HCT116 (cell line): ENCODE results near the gene FBXW4. TPM values are rescaled to one million over a fixed set of nuclear protein-coding genes. Genes with fewer than 3 reads are reported as not detected.

Experiments used
- ATAC-seq: fragments of 200-7000 bp; cut with Tn5 transposase; 2 replicates; pipeline ENCODE4 v1.9.1; 2020; ENCODE audit warnings: mild to moderate bottlenecking, moderate library complexity
- BruUV-seq: library from RNA; stranded (reverse); fragments of 400-500 nt; replicated peaks from 2 replicates; lab custom pipeline; 2021; lab: Mats Ljungman, UMichigan
- CTCF ChIA-PET: fragments of 300-600 bp; sonication (Branson Sonifier 250); formaldehyde crosslinking; loops from one replicate; lab custom pipeline; 2021; ENCODE audit warnings: antibody characterized with exemption; lab: Charles Lee
- POLR2A ChIA-PET: fragments of 300-600, 350-600 bp; sonication (Branson Sonifier 250); formaldehyde crosslinking; loops from one replicate; lab custom pipeline; 2021; ENCODE audit warnings: antibody characterized with exemption; lab: Charles Lee
- RAD21 ChIA-PET, 2 experiments: fragments of 300-600 bp; sonication (Branson Sonifier 250); formaldehyde crosslinking; loops; one replicate each; lab custom pipeline; 2023; ENCODE audit warnings: low total read pairs in 2 of 2; ENCODE audit not compliant: uncharacterized antibody in 2 of 2, unreplicated experiment in 2 of 2, low non-redundant PET in 1 of 2; lab: Charles Lee
- DNase-seq: peaks from one replicate; pipeline ENCODE4 v3.0.0-alpha.2; 2010; ENCODE audit warnings: low read depth, low spot score
- H2AFZ ChIP-seq: fragments of 200-600 bp; shearing (Covaris generic), sonication (generic); 2 replicates; pipeline ENCODE4 v1.6.1; 2017; ENCODE audit warnings: low read depth, mixed run types, mixed read lengths, antibody characterized with exemption, low read length; ENCODE audit not compliant: poor library complexity, severe bottlenecking
- H3K27ac ChIP-seq: 2 replicates; pipeline ENCODE4 v1.5.1; 2012; ENCODE audit warnings: low read depth, low read length
- H3K27me3 ChIP-seq: fragments of 200-600 bp; sonication (generic); 2 replicates; pipeline ENCODE4 v1.6.1; 2016; ENCODE audit warnings: mixed run types, low read length, mixed read lengths; ENCODE audit not compliant: insufficient read depth
- H3K36me3 ChIP-seq, 2 experiments: fragments of 200-500 bp in 1 of 2; fragments of 200-600 bp in 1 of 2; sonication (Bioruptor generic) in 1 of 2; sonication (generic) in 1 of 2; 2 replicates each; pipeline versions ENCODE4 v1.5.1 to v1.6.1; 2014 to 2016; ENCODE audit warnings: low read length in 2 of 2, inconsistent platforms in 1 of 2, mixed read lengths in 1 of 2, mixed run types in 1 of 2; ENCODE audit not compliant: insufficient read depth in 2 of 2, control insufficient read depth in 1 of 2
- H3K4me1 ChIP-seq, 2 experiments: fragments of 200-600 bp in 1 of 2; sonication (generic) in 1 of 2; 2 replicates each; pipeline versions ENCODE4 v1.5.1 to v1.6.1; 2012 to 2017; ENCODE audit warnings: low read length in 2 of 2, inconsistent platforms in 1 of 2, mild to moderate bottlenecking in 1 of 2, mixed read lengths in 1 of 2, mixed run types in 1 of 2, moderate library complexity in 1 of 2; ENCODE audit not compliant: insufficient read depth in 2 of 2, control insufficient read depth in 1 of 2
- H3K4me2 ChIP-seq: fragments of 200-600 bp; sonication (generic); 2 replicates; pipeline ENCODE4 v1.6.1; 2017; ENCODE audit warnings: mixed run types, low read length, mixed read lengths
- H3K4me3 ChIP-seq, 2 experiments: fragments of 200-600 bp in 1 of 2; sonication (generic) in 1 of 2; replicated peaks in 1 of 2; 2 replicates each; pipeline ENCODE4 v1.5.1; 2011 to 2016; ENCODE audit warnings: low read length in 2 of 2, control low read depth in 1 of 2, low read depth in 1 of 2, mild to moderate bottlenecking in 1 of 2, mixed read lengths in 1 of 2, mixed run types in 1 of 2
- H3K79me2 ChIP-seq: fragments of 200-600 bp; sonication (generic); 2 replicates; pipeline ENCODE4 v1.6.1; 2017; ENCODE audit warnings: mild to moderate bottlenecking, mixed run types, low read length, moderate library complexity, mixed read lengths; ENCODE audit not compliant: insufficient read depth
- H3K9ac ChIP-seq: fragments of 200-600 bp; sonication (generic); 2 replicates; pipeline ENCODE4 v1.6.1; 2016; ENCODE audit warnings: low read length, mixed read lengths
- H3K9me2 ChIP-seq: fragments of 200-600 bp; sonication (generic), shearing (Covaris generic); 2 replicates; pipeline ENCODE4 v1.6.1; 2017; ENCODE audit warnings: mixed run types, mild to moderate bottlenecking, moderate library complexity; ENCODE audit not compliant: insufficient read depth
- H3K9me3 ChIP-seq, 2 experiments: fragments of 200-500 bp in 1 of 2; fragments of 200-600 bp in 1 of 2; sonication (Bioruptor generic) in 1 of 2; sonication (generic) in 1 of 2; 2 replicates each; pipeline ENCODE4 v1.6.1; 2014 to 2017; ENCODE audit warnings: low read length in 2 of 2, mixed read lengths in 2 of 2, inconsistent platforms in 1 of 2, low read depth in 1 of 2, mild to moderate bottlenecking in 1 of 2, mixed run types in 1 of 2, moderate library complexity in 1 of 2; ENCODE audit not compliant: control insufficient read depth in 1 of 2, insufficient read depth in 1 of 2
- H4K20me1 ChIP-seq: fragments of 200-600 bp; sonication (generic), shearing (Covaris generic); 2 replicates; pipeline ENCODE4 v1.6.1; 2017; ENCODE audit warnings: mixed run types, mild to moderate bottlenecking, moderate library complexity; ENCODE audit not compliant: insufficient read depth
- CEBPB ChIP-seq: IDR thresholded peaks from 2 replicates; pipeline ENCODE4 v1.6.1; 2012; ENCODE audit warnings: low read depth
- EGR1 ChIP-seq: IDR thresholded peaks from 2 replicates; pipeline ENCODE4 v1.6.1; 2012; ENCODE audit warnings: low read depth
- EZH2phosphoT487 ChIP-seq: fragments of 200-600 bp; IDR thresholded peaks from 2 replicates; pipeline ENCODE4 v1.6.1; 2018; ENCODE audit warnings: antibody characterized with exemption, borderline replicate concordance
- FOSL1 ChIP-seq: IDR thresholded peaks from 2 replicates; pipeline ENCODE4 v1.6.1; 2012; ENCODE audit warnings: low read depth
- SRF ChIP-seq: IDR thresholded peaks from 2 replicates; pipeline ENCODE4 v1.6.1; 2012; ENCODE audit warnings: low read depth
- TCF7L2 ChIP-seq: IDR thresholded peaks from 2 replicates; pipeline ENCODE4 v1.7.0; 2011; ENCODE audit warnings: borderline replicate concordance, inconsistent platforms; ENCODE audit not compliant: insufficient read depth, insufficient read length; ENCODE audit errors: extremely low read depth
- intact Hi-C: fragments of 100-400 bp; cut with micrococcal nuclease; formaldehyde crosslinking; loops from 2 replicates; pipeline ENCODE4 v1.10.0; 2022
- total RNA-seq: library from RNA; stranded (reverse); gene quantifications from one replicate; pipeline ENCODE4 v1.2.1, GENCODE V29; 2021; ENCODE audit not compliant: unreplicated experiment
- TF ChIP-seq, protein P1 (sequence below): IDR thresholded peaks from 2 replicates; pipeline ENCODE4 v1.6.1; 2012
- TF ChIP-seq, protein P2 (sequence below), 3 experiments: fragments of 200-600 bp in 1 of 3; sonication (generic) in 1 of 3; IDR thresholded peaks in 2 of 3; conservative IDR thresholded peaks in 1 of 3; 2 replicates each; pipeline ENCODE4 v1.5.1; 2012 to 2017; ENCODE audit warnings: low read depth in 2 of 3, low read length in 2 of 3, antibody characterized with exemption in 1 of 3, borderline replicate concordance in 1 of 3, control low read depth in 1 of 3, mild to moderate bottlenecking in 1 of 3, mixed read lengths in 1 of 3, mixed run types in 1 of 3, moderate library complexity in 1 of 3; ENCODE audit not compliant: insufficient read depth in 1 of 3
- TF ChIP-seq, protein P3 (sequence below): IDR thresholded peaks from 2 replicates; pipeline ENCODE4 v1.6.1; 2012; ENCODE audit warnings: low read depth
- TF ChIP-seq, protein P4 (sequence below): IDR thresholded peaks from 2 replicates; pipeline ENCODE4 v1.6.1; 2011; ENCODE audit warnings: mild to moderate bottlenecking, low read length, moderate library complexity; ENCODE audit not compliant: insufficient replicate concordance; ENCODE audit errors: extremely low read depth
- TF ChIP-seq, protein P5 (sequence below): IDR thresholded peaks from 2 replicates; pipeline ENCODE4 v1.6.1; 2012

The FBXW4 gene
- total RNA-seq, 1 experiment from 2014 or later = 35.3 TPM

DNA sequence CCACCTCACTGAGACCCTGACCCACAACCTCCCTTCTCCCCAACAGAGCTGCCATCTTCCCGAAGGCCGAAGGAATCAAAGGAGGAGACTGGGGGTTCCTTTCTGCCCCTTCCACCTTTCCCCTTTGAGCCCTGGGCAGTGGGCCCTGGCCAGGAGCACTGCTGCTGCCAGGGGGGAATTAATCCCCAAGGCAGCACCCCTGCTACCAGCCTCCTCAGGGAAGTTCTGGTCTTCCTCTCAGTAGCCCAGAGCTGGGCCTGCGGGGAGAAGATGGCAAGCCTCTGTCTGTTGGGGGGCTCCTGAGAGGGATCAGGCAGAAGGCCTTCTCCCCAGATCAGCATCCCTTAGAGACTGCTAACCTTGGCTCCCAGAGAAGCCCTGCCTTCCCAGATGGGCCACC, 81.3 kb downstream of the FBXW4 start:
- no peak for ATAC-seq
- CTCF ChIA-PET = interaction anchor here (3.6 kb wide), 1 partner anchor 10 kb away, joined by 17 read pairs; no protein-coding TSS in a partner anchor
- no peak overlapping the region for H3K4me2 ChIP-seq
- H3K9me2 ChIP-seq = no peaks in the 10 kb centered on the region
- H3K36me3 ChIP-seq = peaks cover 5 to 9% of the 10 kb centered on the region in 2 experiments; a peak in 2 of 4 replicates
- POLR2A ChIA-PET = no interaction called here
- BruUV-seq = no TSS peak
- no peak overlapping the region for H2AFZ ChIP-seq
- H3K79me2 ChIP-seq = no peaks in the 10 kb centered on the region
- intact Hi-C loops = no loop called here
- no peaks in the 10 kb centered on the region for H3K27me3 ChIP-seq
- no peaks in the 10 kb centered on the region for H3K9me3 ChIP-seq
- DNase-seq = no peak
- TF ChIP-seq EGR1 (no peak), CEBPB (no peak), SRF (no peak), EZH2phosphoT487 (no peak), TCF7L2 (no peak)
- TF ChIP-seq, protein P1, sequence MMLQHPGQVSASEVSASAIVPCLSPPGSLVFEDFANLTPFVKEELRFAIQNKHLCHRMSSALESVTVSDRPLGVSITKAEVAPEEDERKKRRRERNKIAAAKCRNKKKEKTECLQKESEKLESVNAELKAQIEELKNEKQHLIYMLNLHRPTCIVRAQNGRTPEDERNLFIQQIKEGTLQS = no peak
- TF ChIP-seq, protein P2, sequence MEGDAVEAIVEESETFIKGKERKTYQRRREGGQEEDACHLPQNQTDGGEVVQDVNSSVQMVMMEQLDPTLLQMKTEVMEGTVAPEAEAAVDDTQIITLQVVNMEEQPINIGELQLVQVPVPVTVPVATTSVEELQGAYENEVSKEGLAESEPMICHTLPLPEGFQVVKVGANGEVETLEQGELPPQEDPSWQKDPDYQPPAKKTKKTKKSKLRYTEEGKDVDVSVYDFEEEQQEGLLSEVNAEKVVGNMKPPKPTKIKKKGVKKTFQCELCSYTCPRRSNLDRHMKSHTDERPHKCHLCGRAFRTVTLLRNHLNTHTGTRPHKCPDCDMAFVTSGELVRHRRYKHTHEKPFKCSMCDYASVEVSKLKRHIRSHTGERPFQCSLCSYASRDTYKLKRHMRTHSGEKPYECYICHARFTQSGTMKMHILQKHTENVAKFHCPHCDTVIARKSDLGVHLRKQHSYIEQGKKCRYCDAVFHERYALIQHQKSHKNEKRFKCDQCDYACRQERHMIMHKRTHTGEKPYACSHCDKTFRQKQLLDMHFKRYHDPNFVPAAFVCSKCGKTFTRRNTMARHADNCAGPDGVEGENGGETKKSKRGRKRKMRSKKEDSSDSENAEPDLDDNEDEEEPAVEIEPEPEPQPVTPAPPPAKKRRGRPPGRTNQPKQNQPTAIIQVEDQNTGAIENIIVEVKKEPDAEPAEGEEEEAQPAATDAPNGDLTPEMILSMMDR (IDR thresholded peaks at IDR 0.05 in 2 of 3, conservative IDR thresholded peaks at IDR 0.05 in 1 of 3; ENCODE audit: borderline replicate concordance in 1 of 3, insufficient read depth in 1 of 3, low read depth in 2 of 3, low read length in 2 of 3) = no peak
- H3K4me3 ChIP-seq = no peak overlapping the region
- no peak overlapping the region for H3K9ac ChIP-seq
- no peaks in the 10 kb centered on the region for H4K20me1 ChIP-seq
- RAD21 ChIA-PET = no interaction called here
- no peak overlapping the region for H3K27ac ChIP-seq
- peaks cover 0 to 6% of the 10 kb centered on the region in 2 experiments; a peak in 1 of 4 replicates for H3K4me1 ChIP-seq

DNA sequence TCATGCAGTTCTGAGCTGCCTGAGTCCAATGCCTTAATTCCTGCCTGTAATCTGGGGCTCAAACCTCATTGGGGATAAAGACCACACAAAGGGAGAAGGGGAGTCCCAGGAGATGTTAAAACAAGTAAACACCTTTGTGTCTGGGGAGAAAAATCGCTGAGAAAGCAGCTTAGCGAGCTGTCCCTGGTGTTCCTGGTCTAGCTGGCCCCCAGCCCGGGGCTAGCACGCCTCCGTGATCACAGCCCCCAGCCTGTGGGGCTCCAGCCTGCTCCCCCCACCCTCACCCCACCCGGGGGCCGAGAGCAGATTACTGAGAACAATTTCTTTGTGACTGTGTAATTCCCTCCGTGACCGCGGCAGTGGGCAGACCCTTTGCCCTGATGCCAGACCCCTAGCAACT, 82.1 kb downstream of the FBXW4 start:
- no peaks in the 10 kb centered on the region for H3K9me3 ChIP-seq
- H3K4me3 ChIP-seq = no peak overlapping the region
- no peaks in the 10 kb centered on the region for H3K79me2 ChIP-seq
- DNase-seq (no peak), ATAC-seq (no peak)
- H3K27ac ChIP-seq = no peak overlapping the region
- H3K9ac ChIP-seq = no peak overlapping the region
- peaks cover 0 to 6% of the 10 kb centered on the region in 2 experiments; a peak in 1 of 4 replicates for H3K4me1 ChIP-seq
- H3K36me3 ChIP-seq = peaks cover 8 to 12% of the 10 kb centered on the region in 2 experiments; a peak in 2 of 4 replicates
- H2AFZ ChIP-seq = no peak overlapping the region
- H4K20me1 ChIP-seq = no peaks in the 10 kb centered on the region
- POLR2A ChIA-PET = no interaction called here
- CTCF ChIA-PET = interaction anchor here (3.6 kb wide), 1 partner anchor 9 kb away, joined by 17 read pairs; no protein-coding TSS in a partner anchor
- RAD21 ChIA-PET = no interaction called here
- H3K4me2 ChIP-seq = no peak overlapping the region
- H3K9me2 ChIP-seq = no peaks in the 10 kb centered on the region
- intact Hi-C loops = no loop called here
- no TSS peak for BruUV-seq
- H3K27me3 ChIP-seq = no peaks in the 10 kb centered on the region
- TF ChIP-seq, protein P3, sequence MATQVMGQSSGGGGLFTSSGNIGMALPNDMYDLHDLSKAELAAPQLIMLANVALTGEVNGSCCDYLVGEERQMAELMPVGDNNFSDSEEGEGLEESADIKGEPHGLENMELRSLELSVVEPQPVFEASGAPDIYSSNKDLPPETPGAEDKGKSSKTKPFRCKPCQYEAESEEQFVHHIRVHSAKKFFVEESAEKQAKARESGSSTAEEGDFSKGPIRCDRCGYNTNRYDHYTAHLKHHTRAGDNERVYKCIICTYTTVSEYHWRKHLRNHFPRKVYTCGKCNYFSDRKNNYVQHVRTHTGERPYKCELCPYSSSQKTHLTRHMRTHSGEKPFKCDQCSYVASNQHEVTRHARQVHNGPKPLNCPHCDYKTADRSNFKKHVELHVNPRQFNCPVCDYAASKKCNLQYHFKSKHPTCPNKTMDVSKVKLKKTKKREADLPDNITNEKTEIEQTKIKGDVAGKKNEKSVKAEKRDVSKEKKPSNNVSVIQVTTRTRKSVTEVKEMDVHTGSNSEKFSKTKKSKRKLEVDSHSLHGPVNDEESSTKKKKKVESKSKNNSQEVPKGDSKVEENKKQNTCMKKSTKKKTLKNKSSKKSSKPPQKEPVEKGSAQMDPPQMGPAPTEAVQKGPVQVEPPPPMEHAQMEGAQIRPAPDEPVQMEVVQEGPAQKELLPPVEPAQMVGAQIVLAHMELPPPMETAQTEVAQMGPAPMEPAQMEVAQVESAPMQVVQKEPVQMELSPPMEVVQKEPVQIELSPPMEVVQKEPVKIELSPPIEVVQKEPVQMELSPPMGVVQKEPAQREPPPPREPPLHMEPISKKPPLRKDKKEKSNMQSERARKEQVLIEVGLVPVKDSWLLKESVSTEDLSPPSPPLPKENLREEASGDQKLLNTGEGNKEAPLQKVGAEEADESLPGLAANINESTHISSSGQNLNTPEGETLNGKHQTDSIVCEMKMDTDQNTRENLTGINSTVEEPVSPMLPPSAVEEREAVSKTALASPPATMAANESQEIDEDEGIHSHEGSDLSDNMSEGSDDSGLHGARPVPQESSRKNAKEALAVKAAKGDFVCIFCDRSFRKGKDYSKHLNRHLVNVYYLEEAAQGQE = no peak
- TF ChIP-seq EZH2phosphoT487 (no peak), FOSL1 (no peak), EGR1 (no peak)
- TF ChIP-seq, protein P4, sequence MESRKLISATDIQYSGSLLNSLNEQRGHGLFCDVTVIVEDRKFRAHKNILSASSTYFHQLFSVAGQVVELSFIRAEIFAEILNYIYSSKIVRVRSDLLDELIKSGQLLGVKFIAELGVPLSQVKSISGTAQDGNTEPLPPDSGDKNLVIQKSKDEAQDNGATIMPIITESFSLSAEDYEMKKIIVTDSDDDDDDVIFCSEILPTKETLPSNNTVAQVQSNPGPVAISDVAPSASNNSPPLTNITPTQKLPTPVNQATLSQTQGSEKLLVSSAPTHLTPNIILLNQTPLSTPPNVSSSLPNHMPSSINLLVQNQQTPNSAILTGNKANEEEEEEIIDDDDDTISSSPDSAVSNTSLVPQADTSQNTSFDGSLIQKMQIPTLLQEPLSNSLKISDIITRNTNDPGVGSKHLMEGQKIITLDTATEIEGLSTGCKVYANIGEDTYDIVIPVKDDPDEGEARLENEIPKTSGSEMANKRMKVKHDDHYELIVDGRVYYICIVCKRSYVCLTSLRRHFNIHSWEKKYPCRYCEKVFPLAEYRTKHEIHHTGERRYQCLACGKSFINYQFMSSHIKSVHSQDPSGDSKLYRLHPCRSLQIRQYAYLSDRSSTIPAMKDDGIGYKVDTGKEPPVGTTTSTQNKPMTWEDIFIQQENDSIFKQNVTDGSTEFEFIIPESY = no peak
- TF ChIP-seq, protein P5, sequence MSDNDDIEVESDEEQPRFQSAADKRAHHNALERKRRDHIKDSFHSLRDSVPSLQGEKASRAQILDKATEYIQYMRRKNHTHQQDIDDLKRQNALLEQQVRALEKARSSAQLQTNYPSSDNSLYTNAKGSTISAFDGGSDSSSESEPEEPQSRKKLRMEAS = no peak
